ENCODE measurements around the gene DDX10.
"Not testable (repeated sequence)": the region's sequence is repeated elsewhere in the genome, so short reads cannot be mapped to it uniquely, and the experiment has no call there.

The DDX10 gene

DNA sequence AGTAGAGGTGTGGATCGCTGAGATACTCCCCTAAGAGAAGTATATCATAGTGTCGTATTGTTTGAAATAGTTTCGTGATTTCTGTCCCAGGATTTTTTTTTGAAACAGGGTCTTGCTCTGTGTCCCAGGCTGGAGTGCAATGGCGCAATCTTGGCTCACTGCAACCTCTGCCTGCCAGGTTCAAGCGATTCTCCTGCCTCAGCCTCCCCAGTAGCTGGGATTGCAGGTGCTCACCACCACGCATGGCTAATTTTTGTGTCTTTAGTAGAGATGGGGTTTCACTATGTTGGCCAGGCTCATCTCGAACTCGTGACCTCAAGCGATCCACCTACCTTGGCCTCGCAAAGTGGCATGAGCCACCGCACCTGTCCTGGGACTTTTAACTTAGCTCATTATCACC, 159.1 kb downstream of the DDX10 start:
- DNase-seq (ENCODE audit: low read depth) = not testable (repeated sequence)

DNA sequence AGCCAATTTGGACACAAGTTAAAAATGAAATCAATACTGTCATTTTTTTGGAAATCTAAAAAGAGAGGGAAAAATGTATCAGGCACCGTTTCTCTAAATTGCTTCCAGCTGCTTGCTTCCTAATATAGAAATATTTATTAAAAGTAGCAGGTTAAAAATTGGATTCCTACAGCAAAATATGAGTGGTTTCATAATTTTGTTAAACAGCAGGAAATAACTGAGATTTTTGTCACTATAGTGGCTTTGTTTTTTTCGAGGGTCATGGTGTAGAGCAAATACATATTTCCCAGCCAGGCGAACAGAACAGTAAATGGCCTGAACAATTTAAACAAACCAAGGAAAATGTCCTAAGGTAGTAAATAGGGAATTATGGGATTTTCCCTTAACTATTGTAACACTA, 159.7 kb downstream of the DDX10 start:
- DNase-seq (ENCODE audit: low read depth) = no peak

DNA sequence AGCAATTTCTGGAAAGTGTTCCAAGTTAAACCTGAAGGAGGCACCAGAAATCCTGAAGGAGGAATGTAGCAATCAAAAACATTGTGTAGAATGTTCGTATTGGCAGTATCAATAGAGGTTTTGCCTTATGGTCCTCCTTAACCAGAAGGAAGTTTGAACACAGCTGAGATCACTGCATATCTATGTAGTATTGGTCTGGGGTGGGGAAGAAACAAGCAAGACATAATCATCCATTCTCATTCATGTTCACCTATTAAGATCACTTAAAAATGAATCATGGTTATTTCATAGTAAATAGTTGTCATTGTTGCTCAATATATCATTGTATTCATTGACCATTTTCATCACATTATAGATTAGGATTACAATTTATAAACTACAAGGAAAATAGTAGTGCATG, 160.5 kb downstream of the DDX10 start:
- no peak for DNase-seq (ENCODE audit: low read depth)

DNA sequence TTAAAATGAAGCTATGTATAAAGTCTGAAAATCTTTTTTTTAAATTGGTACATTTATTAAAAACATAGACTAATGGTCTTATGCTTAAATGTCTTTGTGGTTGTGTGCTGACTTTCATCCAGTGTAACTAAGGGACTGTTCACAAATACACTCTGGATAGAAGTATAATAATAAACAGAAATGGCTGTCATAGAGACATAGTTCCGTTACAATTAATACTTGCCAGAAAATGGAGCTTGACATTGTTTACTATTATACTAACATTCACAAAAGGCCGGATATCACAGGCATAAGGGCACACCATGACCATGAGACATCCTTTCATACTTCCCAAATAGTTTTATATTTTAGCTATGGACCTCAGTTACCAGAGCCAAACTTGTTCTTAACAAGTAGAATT, 161.3 kb downstream of the DDX10 start:
- no peak for DNase-seq (ENCODE audit: low read depth)

DNA sequence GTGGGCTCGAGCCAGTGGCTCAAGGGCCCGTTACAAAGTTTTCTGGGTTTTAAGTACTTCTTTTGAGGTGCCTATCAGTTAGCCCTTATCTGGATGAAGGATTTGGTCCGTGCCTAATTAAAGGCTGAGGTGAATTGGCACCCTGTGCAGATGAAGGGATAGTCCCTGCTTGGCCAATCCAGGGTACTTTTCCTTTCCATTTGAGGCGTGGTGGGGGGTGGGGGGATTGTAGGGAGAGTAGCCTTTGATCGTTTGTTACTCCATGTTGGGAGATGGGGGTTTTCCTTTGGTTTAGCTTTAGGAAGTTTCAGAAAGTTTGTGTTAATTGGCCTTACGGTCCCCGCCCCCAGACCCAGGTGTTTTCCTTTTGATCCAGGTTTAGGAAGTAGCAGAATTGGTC, 170.8 kb downstream of the DDX10 start:
- no peak for DNase-seq (ENCODE audit: low read depth)

DNA sequence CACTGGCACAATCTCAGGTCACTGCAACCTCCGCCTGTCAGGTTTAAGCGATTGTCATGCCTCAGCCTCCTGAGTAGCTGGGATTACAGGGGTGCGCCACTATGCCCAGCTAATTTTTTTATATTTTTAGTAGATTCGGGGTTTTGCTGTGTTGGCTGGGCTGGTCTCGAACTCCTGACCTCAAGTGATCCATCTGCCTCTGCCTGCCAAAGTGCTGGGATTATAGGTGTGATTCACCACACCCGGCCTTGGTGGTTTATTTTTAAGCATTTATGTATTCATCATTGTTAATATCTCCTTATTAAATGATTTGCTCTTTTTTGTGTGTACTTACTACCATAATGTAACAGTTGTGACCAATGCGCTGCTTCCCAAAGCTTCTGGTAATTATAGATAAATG, 171.7 kb downstream of the DDX10 start:
- DNase-seq (ENCODE audit: low read depth) = no peak

DNA sequence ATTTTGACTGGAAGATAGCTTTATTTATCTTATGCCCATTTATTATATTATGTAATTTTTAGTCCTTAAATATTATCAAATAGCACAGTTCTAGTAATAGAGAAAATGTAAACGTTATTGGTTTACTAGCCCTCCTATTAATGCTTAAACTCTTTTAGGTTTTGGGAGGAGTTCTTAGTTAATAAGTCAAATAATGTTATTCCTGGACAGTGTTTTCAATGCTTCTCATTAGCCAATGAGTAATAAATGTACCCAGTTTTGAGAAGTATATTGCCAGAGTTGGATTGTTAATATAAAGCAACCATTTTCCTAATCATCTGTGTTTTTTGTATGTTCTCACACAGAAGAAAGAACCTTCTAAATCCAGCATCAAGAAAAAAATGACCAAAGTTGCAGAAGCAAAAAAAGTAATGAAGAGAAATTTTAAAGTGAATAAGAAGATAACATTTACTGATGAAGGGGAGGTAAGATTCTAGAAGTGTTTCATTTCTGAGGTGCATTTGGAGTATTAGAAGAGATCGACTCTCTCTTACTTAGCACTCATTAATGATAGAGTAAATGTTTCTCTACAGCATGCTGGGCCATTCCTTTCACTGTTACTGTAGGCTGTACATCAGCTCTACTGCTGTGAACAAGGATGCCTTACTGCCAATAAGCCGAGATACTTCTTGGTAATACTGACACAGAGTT, 173.4 kb downstream of the DDX10 start:
- no peak for DNase-seq (ENCODE audit: low read depth)

DNA sequence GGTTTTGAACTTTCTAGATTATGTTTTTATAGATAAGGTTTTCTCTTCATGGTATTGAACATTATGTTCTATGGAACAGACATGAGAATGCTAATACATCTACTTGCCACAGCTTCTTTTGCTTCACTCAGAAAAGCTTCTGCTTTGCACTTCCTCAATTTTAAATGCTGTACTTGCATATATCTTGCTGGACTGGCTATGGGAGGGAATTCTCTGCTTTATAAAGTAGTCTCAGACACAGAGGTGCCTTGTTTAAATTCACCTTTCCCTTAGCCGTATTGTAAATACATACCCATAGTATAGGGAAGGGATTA, 173.9 kb downstream of the DDX10 start:
- DNase-seq (ENCODE audit: low read depth) = no peak

DNA sequence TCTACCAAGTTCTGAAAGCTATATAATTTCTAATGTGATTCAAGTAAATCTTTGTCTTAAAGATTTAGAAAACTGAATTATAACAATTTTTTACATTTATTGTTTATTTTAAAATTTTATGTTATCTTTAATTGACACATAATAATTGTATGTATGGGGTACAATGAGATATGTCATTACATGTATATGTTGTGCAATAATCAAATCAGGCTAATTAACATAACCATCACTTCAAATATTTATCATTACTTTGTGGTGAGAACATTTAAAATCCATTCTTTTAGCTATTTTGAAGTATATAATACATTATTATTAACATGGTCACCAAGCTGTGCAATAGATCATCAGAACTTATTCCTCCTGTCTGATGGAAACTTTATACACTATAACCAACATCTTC, 181.1 kb downstream of the DDX10 start:
- no peak for DNase-seq (ENCODE audit: low read depth)

DNA sequence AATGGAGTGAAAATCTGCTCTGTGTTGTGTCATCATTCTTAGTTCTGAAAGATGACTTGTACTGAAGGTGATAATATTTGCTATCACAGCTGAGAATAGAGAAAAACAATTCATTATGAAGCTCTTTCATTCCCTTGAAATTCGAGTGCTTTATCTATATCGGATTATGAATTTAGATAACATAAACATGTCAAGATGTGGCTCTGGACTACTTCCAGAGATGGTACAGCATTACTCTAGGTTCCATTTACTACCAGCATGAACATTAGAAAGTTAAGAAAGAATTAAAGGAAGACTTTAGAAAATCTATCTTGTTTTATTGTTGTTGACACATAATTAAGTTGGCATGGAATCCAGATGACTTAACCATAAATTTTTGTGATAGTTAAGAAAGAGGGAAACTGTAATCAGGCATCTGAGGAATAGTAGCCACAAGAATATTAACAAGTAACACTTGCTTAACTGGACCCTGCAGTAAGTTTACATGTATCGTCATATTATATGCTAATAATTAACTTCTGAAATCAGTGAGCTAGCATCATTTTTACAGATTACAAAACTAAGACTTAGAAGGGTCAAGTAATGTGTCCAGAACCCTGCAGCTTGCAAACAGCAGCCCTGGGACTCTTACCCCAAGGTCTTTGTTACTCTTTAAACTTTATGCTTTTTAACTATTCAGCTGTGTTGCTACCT, 182.6 kb downstream of the DDX10 start:
- DNase-seq (ENCODE audit: low read depth) = no peak

DNA sequence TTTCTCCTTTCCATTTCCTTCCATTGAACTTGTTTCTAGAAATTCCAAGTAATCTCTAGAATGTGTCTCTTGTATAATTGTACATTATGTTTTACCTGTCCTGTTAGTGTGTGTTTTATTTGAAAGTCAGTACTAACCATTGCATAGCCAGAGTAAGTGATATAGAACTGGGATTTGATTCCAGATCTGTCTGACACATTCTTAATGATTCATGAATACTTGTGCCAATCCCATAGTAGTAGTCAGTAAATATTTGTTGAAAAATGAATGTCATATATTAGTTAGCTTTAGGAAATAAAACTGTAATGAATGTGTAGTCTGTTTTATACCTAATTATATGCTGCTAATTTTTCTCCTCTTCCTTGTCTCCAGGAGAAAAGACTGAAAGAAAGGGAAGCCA, 186.9 kb downstream of the DDX10 start:
- no peak for DNase-seq (ENCODE audit: low read depth)

DNA sequence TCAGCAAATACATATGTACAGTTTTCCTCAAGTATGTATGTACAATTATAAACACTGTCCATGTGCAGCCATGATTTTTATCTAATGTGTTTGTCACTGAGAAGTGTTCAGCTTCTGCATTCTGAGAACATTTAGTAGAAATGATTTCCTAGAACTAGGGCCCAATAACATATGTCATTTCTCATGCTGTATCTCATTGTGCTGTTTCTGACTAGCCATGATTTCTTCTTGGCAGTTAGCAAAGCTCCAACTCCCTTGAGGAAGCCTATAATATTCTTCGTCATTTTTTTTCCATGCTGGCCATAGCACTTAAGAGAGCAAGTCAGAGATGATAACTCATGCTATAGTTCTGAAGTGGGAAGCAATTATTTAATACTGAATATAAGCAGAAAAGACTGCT, 187.8 kb downstream of the DDX10 start:
- DNase-seq (ENCODE audit: low read depth) = no peak

DNA sequence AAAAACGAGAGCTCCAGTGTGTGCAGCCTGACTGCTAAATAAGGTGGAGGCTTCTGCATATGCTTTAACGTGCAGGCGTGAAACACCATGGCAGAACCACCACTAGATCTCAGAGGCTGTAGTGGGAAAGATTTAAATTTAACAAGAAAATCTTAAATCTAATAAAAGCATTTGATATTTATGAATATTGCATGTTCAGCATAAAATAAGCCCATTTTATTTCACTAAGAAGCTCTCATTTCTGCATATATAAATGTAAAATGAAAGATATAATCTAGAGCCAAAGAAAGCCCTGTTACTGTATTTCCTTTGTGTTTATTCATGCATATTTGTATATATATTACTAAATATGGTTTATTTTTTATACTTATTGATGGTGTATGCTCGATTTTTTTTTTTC, 188.3 kb downstream of the DDX10 start:
- DNase-seq (ENCODE audit: low read depth) = no peak

DNA sequence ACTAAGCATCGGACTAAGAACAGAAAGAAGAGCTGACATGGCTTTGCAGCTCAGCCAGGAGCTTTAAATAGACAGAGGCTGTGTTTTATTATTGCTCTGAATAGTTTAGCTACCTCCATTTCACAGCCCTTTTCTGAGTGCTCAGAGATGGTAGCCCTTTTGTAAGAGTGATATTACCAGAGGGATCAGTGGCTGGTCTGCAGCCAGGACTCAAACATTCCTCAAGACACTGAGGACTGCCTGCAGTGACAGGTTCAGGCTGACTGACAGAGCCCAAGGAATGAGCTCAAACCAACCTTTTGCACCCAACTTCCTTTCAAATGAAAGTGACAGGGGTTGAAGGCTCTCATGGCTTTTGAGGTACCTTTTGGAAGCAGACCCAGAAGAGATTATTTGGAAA, 189.0 kb downstream of the DDX10 start:
- DNase-seq (ENCODE audit: low read depth) = no peak

DNA sequence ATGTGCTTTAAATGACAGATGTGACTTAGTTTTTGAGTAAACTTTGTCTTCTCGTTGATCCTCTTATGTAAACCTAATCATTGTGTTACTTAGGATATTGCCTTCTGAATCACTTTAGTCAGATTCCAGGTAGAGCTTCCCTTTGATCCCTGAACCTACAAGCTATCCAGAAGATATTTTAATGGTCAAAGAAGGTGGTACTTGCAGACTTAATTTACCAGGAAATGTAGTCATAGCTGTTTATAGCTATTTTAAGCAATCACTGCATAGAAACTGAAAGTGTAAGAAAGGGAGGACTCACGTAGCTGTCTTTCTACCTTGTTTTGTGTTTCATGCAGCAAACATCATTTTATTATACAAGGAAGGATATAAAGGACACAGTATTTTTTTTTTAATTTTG, 189.5 kb downstream of the DDX10 start:
- DNase-seq (ENCODE audit: low read depth) = no peak

DNA sequence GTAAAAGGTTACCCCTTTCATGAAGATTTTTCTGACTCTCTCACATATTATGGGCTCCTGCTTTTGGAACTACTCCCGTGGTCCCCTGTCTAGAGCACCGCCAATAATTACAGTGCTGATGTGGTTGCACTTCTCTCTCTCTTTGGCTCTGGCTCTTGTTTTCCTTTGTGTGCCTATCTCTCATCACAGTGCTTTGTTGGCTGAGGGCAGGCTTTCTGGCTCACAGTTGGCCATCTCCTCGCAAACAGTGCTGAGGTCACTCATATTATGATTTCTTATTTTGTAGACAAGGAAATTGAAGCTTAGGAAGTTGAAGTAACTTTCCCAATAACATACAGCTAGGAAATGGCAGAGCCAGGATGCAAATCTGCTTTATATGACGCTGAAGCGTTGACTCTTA, 192.5 kb downstream of the DDX10 start:
- DNase-seq (ENCODE audit: low read depth) = no peak

DNA sequence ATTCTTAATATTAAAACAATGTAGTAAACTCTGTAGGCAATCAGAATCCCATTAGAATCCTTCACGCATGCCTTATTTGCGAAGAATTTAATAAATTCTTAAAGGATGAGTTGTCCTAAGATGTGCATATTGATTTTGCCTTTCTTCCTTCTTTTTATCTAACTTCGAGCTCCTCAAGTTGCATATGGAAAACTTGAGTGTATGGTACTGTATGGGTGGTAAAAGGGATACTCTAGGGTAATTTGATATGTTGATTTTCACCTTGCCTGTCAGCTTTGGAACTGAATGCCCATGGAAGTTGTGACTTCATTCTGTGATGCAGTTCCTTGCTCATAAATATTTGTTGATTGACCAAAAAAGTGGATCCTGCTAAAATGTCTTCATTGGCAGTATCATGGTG, 193.8 kb downstream of the DDX10 start:
- no peak for DNase-seq (ENCODE audit: low read depth)

DNA sequence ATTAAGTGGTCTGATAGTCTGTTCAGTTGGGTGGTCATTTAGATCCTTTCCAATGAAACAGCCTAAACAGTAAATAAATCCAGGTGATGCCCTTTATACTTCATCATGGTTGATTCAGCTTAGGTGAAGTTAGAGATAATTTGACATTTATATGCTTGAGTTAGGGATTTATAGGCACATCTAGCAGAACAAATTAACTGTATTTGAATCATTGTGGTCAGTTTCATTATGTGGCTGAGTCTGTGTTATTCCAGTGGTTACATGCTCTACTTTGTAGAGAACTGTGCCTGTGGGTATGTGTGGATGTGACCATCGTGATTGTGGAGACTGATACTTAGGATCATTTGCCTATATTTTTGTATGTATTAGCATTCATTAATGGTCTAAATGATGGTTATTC, 194.6 kb downstream of the DDX10 start:
- DNase-seq (ENCODE audit: low read depth) = no peak

DNA sequence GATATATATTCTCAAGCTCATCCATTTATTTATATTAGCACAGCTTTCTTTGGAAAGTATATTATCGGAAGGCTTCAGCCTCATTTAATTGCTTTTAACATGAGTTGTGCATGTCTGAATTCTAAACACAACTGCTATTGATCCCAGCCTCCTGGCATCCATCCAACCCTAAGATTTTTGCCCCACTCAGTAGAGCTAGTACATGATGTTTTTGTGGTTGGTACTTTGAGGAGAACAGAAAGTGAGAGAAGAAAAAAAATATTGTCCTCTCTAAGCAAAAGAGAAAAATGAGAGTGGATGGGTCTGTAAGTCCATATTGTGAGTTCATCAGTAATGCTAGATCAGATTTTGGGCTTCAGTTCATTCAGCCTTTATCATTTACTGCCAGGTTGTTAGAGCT, 198.7 kb downstream of the DDX10 start:
- DNase-seq (ENCODE audit: low read depth) = no peak

DNA sequence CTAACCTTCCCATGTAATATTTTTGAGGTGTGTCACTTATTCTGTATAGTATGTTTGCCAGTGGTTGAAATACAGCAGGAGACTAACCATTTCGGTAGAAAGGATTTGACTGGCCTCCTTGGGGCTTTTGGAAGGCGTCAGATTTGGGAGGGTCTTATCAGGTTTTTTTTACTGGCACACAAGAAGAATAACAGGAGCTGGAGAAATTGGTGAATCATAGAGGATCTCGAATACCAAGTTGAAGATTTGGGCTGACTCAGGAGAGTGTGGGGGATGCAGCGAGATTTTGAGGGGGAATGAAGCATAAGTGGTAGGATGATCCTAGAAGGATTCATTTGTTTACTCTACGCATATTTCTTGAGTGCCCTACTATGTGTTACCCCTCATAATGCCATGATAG, 200.5 kb downstream of the DDX10 start:
- no peak for DNase-seq (ENCODE audit: low read depth)

DNA sequence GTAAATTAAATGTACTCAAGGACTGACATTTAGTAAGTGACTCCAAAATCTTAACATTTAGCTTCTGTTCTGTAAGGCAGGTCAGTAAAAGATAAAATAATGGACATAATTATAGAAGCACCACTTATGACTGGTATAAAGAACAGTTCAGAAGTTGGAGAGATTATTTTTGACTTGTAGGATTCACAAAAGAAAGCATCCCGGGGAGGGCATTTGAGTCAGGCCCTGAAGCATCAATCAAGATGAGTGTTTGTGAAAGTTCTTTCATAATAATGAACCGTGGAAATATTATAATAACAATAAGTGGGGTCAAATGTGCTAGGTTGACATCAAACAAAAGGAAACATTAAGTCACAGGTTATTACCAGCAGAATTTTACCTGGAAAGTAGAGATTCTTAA, 201.9 kb downstream of the DDX10 start:
- no peak for DNase-seq (ENCODE audit: low read depth)

DNA sequence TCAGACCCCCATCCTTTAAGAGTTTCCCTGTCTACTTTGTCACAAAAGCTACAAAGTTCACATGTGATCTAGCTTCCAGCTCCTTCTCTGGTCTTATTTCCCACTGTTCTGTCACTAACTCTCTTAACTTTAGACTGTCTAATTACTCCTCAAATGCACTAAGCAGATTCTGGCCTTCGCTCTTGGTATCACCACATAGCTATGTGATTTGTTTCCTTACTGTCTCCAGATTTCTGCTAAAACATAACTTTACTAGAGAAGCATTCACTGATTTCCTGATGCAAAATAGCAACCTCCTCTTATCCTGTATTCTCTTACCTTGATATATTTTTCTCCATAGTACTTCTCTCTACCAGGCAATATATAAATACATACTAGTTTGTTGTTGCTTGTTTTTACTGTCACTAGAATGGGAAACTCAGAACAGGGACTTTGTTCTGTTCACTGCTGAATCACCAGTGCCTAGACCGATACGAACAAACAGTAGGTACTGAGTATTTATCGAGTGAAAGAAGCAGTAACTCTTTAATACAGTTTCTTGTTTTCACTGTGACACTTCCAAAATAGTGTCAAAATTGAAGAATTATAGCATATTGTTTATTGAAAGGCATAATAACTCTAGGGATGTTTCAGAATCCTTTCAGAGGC, 205.6 kb downstream of the DDX10 start:
- no peak for DNase-seq (ENCODE audit: low read depth)

DNA sequence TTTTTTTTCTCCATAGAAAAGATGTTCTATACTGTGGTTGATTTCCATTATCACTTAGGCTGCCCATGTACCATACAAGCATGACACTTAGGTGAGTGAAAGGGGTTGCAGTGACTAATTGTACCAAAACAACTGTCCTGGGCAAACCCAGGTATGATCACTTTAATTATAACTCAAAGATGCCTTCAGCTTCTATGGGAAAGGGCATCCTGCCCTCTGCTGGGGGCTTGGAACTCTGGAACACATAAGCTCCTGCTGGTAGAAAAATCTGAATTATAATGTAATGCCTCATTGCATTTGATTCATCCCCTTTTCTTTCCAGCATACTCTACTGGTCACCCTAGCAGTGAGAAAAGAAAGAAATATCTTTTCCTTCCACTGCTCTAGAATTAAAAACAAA, 206.3 kb downstream of the DDX10 start:
- no peak for DNase-seq (ENCODE audit: low read depth)

DNA sequence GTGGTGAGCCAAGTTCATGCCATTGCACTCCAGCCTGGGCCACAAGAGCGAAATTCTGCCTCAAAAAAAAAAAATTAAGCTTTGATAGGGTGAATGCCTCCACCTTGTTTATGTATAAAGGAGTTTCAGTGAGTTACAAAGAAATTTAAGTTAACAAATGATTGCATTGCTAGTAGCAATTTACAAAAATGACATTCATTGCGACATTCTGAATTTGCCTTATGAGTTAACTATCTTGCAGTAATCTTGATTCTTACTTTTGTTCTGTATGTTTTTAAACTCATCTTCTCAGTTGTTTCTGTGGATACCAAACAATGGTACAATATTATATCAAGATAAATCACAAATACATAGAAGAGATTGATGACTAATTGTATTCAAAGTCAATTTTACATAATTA, 207.0 kb downstream of the DDX10 start:
- no peak for DNase-seq (ENCODE audit: low read depth)
